Measurements from ENCODE around the gene FAM131C. TPM values are rescaled to one million over a fixed set of nuclear protein-coding genes. Genes with fewer than 3 reads are reported as not detected.

The FAM131C gene
- total RNA-seq, 1 experiment from 2014 or later = 3.4 TPM

DNA sequence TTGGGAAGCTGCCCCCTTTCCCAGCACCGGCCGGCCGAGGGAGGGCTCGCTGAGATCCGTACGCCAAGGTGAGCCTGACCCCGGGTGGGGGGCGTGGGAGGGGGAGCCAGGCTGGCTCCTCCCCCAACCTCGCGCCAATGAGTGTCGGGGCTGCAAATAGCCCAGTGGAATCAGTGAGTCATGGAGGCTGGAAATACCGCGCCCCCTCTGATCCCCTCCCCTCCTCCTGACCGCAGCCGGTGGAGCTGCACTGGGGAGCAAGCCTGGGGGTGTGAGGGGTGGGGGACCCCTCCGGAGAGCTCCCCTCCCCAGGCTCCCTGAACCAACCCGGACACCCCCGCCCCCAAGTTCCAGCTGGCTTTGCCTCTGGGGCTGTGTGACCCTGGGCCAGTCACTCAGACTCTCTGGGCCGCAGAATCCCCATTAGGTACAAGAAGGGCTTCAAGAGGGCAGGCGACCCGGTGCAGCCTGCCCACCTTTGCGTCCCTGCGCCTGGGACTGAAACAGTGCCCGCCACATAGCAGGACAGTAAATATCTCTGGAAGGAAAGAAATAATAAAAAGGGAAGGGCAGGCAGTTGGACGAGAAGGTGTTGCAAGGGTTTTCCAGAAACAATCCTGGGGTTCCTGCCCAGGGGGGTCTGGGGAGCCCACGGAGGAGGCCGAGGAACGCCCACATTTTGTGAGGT is 60.1 kb downstream of the FAM131C start:
- peak; percentile 13; the same call in 1 of the 2 replicates for ATAC-seq
- intact Hi-C loops (cut with micrococcal nuclease; ENCODE audit: unreplicated experiment) = no loop called here
- in situ Hi-C loops (cut with HindIII; ENCODE audit: low pct_unique_long_range_greater_than_20kb, low sequenced_read_pairs) = no loop called here
- H3K9me3 ChIP-seq (ENCODE audit: control insufficient read depth, insufficient read depth, low read depth, low read length) = no peaks in the 10 kb centered on the region
- no peaks in the 10 kb centered on the region for H3K27me3 ChIP-seq (ENCODE audit: control insufficient read depth, insufficient read depth, low read length)
- DNase-seq (ENCODE audit: low read depth, low spot score) = no peak
- 0 out of 2 replicates have a peak overlapping the region, but pooled peaks have one; percentile 1 for H3K27ac ChIP-seq (ENCODE audit: low read length)
- H3K36me3 ChIP-seq (ENCODE audit: control insufficient read depth, insufficient read depth, low read length) = no peaks in the 10 kb centered on the region
- BruUV-seq (replicated peaks) = no TSS peak
- TF ChIP-seq, protein P1, sequence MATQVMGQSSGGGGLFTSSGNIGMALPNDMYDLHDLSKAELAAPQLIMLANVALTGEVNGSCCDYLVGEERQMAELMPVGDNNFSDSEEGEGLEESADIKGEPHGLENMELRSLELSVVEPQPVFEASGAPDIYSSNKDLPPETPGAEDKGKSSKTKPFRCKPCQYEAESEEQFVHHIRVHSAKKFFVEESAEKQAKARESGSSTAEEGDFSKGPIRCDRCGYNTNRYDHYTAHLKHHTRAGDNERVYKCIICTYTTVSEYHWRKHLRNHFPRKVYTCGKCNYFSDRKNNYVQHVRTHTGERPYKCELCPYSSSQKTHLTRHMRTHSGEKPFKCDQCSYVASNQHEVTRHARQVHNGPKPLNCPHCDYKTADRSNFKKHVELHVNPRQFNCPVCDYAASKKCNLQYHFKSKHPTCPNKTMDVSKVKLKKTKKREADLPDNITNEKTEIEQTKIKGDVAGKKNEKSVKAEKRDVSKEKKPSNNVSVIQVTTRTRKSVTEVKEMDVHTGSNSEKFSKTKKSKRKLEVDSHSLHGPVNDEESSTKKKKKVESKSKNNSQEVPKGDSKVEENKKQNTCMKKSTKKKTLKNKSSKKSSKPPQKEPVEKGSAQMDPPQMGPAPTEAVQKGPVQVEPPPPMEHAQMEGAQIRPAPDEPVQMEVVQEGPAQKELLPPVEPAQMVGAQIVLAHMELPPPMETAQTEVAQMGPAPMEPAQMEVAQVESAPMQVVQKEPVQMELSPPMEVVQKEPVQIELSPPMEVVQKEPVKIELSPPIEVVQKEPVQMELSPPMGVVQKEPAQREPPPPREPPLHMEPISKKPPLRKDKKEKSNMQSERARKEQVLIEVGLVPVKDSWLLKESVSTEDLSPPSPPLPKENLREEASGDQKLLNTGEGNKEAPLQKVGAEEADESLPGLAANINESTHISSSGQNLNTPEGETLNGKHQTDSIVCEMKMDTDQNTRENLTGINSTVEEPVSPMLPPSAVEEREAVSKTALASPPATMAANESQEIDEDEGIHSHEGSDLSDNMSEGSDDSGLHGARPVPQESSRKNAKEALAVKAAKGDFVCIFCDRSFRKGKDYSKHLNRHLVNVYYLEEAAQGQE (IDR thresholded peaks at IDR 0.05; ENCODE audit: insufficient read depth in 1 of 2, low read depth in 2 of 2, low read length in 1 of 2) = no peak
- TF ChIP-seq POLR2AphosphoS5 (IDR thresholded peaks at IDR 0.05; ENCODE audit: low read depth, low read length) (no peak), TCF7L2 (IDR thresholded peaks at IDR 0.05; ENCODE audit: low read depth, low read length) (no peak), SIN3A (IDR thresholded peaks at IDR 0.05; ENCODE audit: borderline replicate concordance, insufficient read depth, low read depth, low read length) (no peak)
- TF ChIP-seq, protein P2, sequence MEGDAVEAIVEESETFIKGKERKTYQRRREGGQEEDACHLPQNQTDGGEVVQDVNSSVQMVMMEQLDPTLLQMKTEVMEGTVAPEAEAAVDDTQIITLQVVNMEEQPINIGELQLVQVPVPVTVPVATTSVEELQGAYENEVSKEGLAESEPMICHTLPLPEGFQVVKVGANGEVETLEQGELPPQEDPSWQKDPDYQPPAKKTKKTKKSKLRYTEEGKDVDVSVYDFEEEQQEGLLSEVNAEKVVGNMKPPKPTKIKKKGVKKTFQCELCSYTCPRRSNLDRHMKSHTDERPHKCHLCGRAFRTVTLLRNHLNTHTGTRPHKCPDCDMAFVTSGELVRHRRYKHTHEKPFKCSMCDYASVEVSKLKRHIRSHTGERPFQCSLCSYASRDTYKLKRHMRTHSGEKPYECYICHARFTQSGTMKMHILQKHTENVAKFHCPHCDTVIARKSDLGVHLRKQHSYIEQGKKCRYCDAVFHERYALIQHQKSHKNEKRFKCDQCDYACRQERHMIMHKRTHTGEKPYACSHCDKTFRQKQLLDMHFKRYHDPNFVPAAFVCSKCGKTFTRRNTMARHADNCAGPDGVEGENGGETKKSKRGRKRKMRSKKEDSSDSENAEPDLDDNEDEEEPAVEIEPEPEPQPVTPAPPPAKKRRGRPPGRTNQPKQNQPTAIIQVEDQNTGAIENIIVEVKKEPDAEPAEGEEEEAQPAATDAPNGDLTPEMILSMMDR (IDR thresholded peaks at IDR 0.05) = no peak
- CTCF ChIA-PET = interaction anchor here (0.6 kb wide), 1 partner anchor 28 kb away, joined by 5 read pairs; no protein-coding TSS in a partner anchor
- POLR2A ChIA-PET = no interaction called here
- peaks cover 34% of the 10 kb centered on the region for H3K4me1 ChIP-seq (ENCODE audit: control insufficient read depth, insufficient read depth, low read length)
- H3K4me3 ChIP-seq (ENCODE audit: low read depth in 2 of 2, low read length in 2 of 2) = peak overlapping the region in 1 of 2 experiments; percentile 37; a peak in 2 of 4 replicates

DNA sequence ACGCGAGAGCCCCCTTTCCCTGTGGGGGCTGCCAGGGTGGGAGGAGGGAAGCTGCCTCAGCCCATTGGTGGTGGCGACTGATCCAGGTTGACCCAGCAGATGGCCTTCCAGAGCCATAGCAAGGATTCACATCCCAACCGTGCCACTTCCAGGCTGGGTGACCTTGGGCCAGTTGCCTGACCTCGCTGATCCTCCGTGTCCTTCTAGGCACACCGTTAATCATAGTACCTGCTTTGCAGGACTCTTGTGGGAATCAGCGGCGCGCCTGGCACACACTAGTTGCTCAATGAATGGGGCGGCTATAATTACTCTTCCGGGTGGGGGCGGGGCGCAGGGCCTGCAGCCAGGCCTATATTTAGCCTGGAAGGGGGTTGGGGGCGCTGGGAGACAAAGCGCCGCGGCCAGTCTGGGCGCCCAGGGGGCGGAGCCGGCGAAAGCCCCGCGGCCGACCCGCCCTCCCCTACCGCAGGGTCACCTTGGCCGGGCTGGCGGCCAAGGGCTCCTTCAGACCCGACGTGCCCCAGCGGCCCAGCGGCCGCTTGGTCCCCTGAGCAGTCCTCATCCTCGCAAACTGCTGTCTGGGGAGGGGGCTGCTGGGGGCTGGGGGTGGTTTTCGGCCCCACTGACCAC is 60.7 kb downstream of the FAM131C start:
- intact Hi-C loops (cut with micrococcal nuclease; ENCODE audit: unreplicated experiment) = no loop called here
- POLR2A ChIA-PET = no interaction called here
- no peak for TF ChIP-seq POLR2AphosphoS5 (IDR thresholded peaks at IDR 0.05; ENCODE audit: low read depth, low read length)
- TF ChIP-seq TCF7L2 (IDR thresholded peaks at IDR 0.05; ENCODE audit: low read depth, low read length) = no peak
- TF ChIP-seq SIN3A (IDR thresholded peaks at IDR 0.05; ENCODE audit: borderline replicate concordance, insufficient read depth, low read depth, low read length) = no peak

More for the DNA sequence above, 60.7 kb downstream of the FAM131C start:
- no TSS peak for BruUV-seq (replicated peaks)
- Histone ChIP-seq H3K27me3 (ENCODE audit: control insufficient read depth, insufficient read depth, low read length) (no peaks in the 10 kb centered on the region), H3K9me3 (ENCODE audit: control insufficient read depth, insufficient read depth, low read depth, low read length) (no peaks in the 10 kb centered on the region), H3K4me1 (ENCODE audit: control insufficient read depth, insufficient read depth, low read length) (peaks cover 34% of the 10 kb centered on the region), H3K4me3 (ENCODE audit: low read depth in 2 of 2, low read length in 2 of 2) (peak overlapping the region in 1 of 2 experiments; percentile 37; a peak in 2 of 4 replicates), H3K36me3 (ENCODE audit: control insufficient read depth, insufficient read depth, low read length) (no peaks in the 10 kb centered on the region), H3K27ac (ENCODE audit: low read length) (no peak overlapping the region)
- CTCF ChIA-PET = interaction anchor here (0.6 kb wide), 1 partner anchor 28 kb away, joined by 5 read pairs; no protein-coding TSS in a partner anchor
- in situ Hi-C loops (cut with HindIII; ENCODE audit: low pct_unique_long_range_greater_than_20kb, low sequenced_read_pairs) = no loop called here
- DNase-seq (ENCODE audit: low read depth, low spot score) = no peak
- ATAC-seq = peak; percentile 24

All from Panc1 (cell line).